Peyer's patch (tissue), 4 donors: ENCODE results near the gene HTR3A.

Source experiments
- POLR2A ChIP-seq, 2 donors: fragments of 450-650 bp; IDR thresholded peaks; one replicate each; pipeline ENCODE4 v1.5.1; 2017; ENCODE audit warnings: antibody characterized with exemption in 2 of 2, mild to moderate bottlenecking in 2 of 2, moderate library complexity in 2 of 2
- TF ChIP-seq, protein P1 (sequence below), 6 experiments: fragments of 450-650 bp in 4 of 6; fragments of 200-600 bp in 2 of 6; sonication (generic) in 1 of 6; IDR thresholded peaks; one replicate each; pipeline ENCODE4 v1.5.1; 2017 to 2019; ENCODE audit warnings: antibody characterized with exemption in 6 of 6, mild to moderate bottlenecking in 3 of 6, moderate library complexity in 1 of 6

DNA sequence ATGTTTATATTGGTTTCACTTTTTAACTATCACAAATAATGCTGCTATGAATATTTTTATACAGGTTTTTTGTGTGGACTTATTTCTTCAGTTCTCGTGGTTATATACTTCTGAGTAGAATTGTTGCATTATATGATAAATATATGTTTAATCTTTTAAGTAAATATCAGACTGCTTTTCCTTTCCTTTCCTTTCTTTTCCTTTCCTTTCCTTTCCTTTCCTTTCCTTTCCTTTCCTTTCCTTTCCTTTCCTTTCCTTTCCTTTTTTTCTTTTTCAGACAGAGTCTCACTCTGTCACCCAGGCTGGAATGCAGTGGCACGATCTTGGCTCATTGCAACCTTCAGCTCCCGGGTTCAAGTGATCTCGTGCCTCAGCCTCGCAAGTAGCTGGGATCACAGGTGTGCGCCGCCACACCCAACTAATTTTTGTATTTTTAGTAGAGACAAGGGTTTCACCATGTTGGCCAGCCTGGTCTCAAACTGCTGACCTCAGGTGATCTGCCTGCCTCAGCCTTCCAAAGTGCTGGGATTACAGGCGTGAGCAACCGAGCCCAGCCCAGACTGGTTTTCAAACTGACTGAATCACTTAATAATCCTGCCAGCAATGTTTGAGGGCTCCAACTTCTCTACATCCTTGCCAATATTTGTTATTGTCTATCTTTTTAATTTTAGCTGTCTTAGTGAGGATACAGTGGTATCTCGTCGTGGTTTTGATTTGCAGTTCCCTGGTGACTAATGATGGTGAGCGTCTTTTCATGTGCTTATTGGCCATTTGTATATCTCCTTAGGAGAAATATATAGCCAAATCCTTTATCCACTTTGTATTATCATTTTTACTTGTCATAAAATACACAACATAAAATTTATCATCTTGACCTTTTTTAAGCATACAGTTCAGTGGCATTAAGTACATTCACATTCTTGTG is 48.4 kb upstream of the HTR3A start:
- TF ChIP-seq, protein P1, sequence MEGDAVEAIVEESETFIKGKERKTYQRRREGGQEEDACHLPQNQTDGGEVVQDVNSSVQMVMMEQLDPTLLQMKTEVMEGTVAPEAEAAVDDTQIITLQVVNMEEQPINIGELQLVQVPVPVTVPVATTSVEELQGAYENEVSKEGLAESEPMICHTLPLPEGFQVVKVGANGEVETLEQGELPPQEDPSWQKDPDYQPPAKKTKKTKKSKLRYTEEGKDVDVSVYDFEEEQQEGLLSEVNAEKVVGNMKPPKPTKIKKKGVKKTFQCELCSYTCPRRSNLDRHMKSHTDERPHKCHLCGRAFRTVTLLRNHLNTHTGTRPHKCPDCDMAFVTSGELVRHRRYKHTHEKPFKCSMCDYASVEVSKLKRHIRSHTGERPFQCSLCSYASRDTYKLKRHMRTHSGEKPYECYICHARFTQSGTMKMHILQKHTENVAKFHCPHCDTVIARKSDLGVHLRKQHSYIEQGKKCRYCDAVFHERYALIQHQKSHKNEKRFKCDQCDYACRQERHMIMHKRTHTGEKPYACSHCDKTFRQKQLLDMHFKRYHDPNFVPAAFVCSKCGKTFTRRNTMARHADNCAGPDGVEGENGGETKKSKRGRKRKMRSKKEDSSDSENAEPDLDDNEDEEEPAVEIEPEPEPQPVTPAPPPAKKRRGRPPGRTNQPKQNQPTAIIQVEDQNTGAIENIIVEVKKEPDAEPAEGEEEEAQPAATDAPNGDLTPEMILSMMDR (IDR thresholded peaks at IDR 0.05) = no peak
- TF ChIP-seq POLR2A (IDR thresholded peaks at IDR 0.05) = no peak
